Spleen (tissue), 7 donors: Measurements from ENCODE around the gene ELAVL2.

Source experiments
- CTCF ChIP-seq, 11 experiments: fragments of 200-600 bp in 7 of 11; fragments of 450-650 bp in 4 of 11; sonication (generic) in 4 of 11; IDR thresholded peaks in 8 of 11; conservative IDR thresholded peaks in 3 of 11; 1 replicate in 7 of 11; 2 replicates in 4 of 11; pipeline versions ENCODE4 v1.4.0 to v1.8.0; 2016 to 2021; ENCODE audit warnings: antibody characterized with exemption in 11 of 11, inconsistent platforms in 4 of 11, mild to moderate bottlenecking in 1 of 11
- POLR2A ChIP-seq, 3 donors: fragments of 450-650 bp; IDR thresholded peaks; one replicate each; pipeline ENCODE4 v1.5.1; 2017; ENCODE audit warnings: antibody characterized with exemption in 3 of 3, mild to moderate bottlenecking in 1 of 3
- POLR2AphosphoS5 ChIP-seq, 3 donors: sonication (generic); formaldehyde crosslinking; IDR thresholded peaks; one replicate each; pipeline ENCODE4 v1.5.1; 2017; ENCODE audit warnings: antibody characterized with exemption in 3 of 3
- donor health status: DM: no; HTN: no; CAD: no; lungs with moderate emphysema.
- donor health status: DM: no; HTN: no; CAD: no.
- donor health status: DM: no; HTN: no; CAD: no.

- TF ChIP-seq POLR2A (IDR thresholded peaks at IDR 0.05), result no peak
- no peak for TF ChIP-seq CTCF (IDR thresholded peaks at IDR 0.05 in 8 of 11, conservative IDR thresholded peaks at IDR 0.05 in 3 of 11)
- TF ChIP-seq POLR2AphosphoS5 (IDR thresholded peaks at IDR 0.05), result no peak
Observed at GRCh38 chr9:23731353-23731752, 94.7 kb downstream of the ELAVL2 start.
